Mammary epithelial cell (primary cell): Measurements from ENCODE around the gene ZNF366.

ENCODE experiments used
- CTCF ChIP-seq, 2 donors: IDR thresholded peaks in 1 of 2; conservative IDR thresholded peaks in 1 of 2; 2 replicates each; pipeline ENCODE4 v1.5.1; 2011 to 2012; ENCODE audit warnings: inconsistent platforms in 2 of 2, low read length in 2 of 2, mild to moderate bottlenecking in 2 of 2, control low read depth in 1 of 2, low read depth in 1 of 2; ENCODE audit not compliant: insufficient read depth in 1 of 2; ENCODE audit errors: extremely low read depth in 1 of 2
- EZH2 ChIP-seq: IDR thresholded peaks from 2 replicates; pipeline ENCODE4 v1.6.1; 2012; ENCODE audit warnings: low read length, inconsistent platforms, borderline replicate concordance

GRCh38 chr5:72541501-72542225, 34.5 kb upstream of the ZNF366 start:
- no peak for TF ChIP-seq CTCF (conservative IDR thresholded peaks at IDR 0.05 in 1 of 2, IDR thresholded peaks at IDR 0.05 in 1 of 2; ENCODE audit: extremely low read depth in 1 of 2, insufficient read depth in 1 of 2, low read depth in 1 of 2, low read length in 2 of 2)
- TF ChIP-seq EZH2: no peak
